HEK293T (cell line): ENCODE measurements around the gene SPACA9.

Experiments
- CTCF ChIA-PET: fragments of 350-600 bp; formaldehyde crosslinking; extraction: SDS; loops from one replicate; lab custom pipeline; 2021; ENCODE audit warnings: antibody characterized with exemption, inconsistent platforms; lab: Yijun Ruan, JAX
- POLR2A ChIA-PET: fragments of 350-600 bp; formaldehyde crosslinking; extraction: SDS; loops from one replicate; lab custom pipeline; 2020; ENCODE audit warnings: antibody characterized with exemption, inconsistent platforms; lab: Yijun Ruan, JAX
- DNase-seq: peaks from one replicate; pipeline ENCODE4 v3.0.0; 2012; ENCODE audit warnings: mixed read lengths; ENCODE audit errors: extremely low spot score
- ARNT ChIP-seq: fragments of 450-650 bp; IDR thresholded peaks from 2 replicates; pipeline ENCODE4 v1.6.1; 2017; ENCODE audit warnings: mild to moderate bottlenecking
- BHLHE40 ChIP-seq: fragments of 450-650 bp; IDR thresholded peaks from 2 replicates; pipeline ENCODE4 v1.6.1; 2016; ENCODE audit warnings: mild to moderate bottlenecking, moderate library complexity, borderline replicate concordance
- CTBP1 ChIP-seq: fragments of 450-650 bp; IDR thresholded peaks from 2 replicates; pipeline ENCODE4 v1.6.1; 2016; ENCODE audit warnings: borderline replicate concordance
- ELF4 ChIP-seq: fragments of 450-650 bp; IDR thresholded peaks from 2 replicates; pipeline ENCODE4 v1.6.1; 2017; ENCODE audit warnings: antibody characterized with exemption
- FOXA1 ChIP-seq: fragments of 450-650 bp; IDR thresholded peaks from 2 replicates; pipeline ENCODE4 v1.6.1; 2016; ENCODE audit warnings: mild to moderate bottlenecking
- FOXK2 ChIP-seq: fragments of 450-650 bp; IDR thresholded peaks from 2 replicates; pipeline ENCODE4 v1.6.1; 2016; ENCODE audit warnings: mild to moderate bottlenecking
- FOXM1 ChIP-seq: fragments of 450-650 bp; IDR thresholded peaks from 2 replicates; pipeline ENCODE4 v1.6.1; 2017; ENCODE audit warnings: mild to moderate bottlenecking, borderline replicate concordance
- HDGF ChIP-seq: fragments of 450-650 bp; IDR thresholded peaks from 2 replicates; pipeline ENCODE4 v1.6.1; 2017; ENCODE audit warnings: antibody characterized with exemption, borderline replicate concordance
- L3MBTL2 ChIP-seq: fragments of 450-650 bp; conservative IDR thresholded peaks from 2 replicates; pipeline ENCODE4 v1.6.1; 2016; ENCODE audit warnings: mild to moderate bottlenecking
- LEF1 ChIP-seq: fragments of 450-650 bp; IDR thresholded peaks from 2 replicates; pipeline ENCODE4 v1.6.1; 2017; ENCODE audit warnings: mild to moderate bottlenecking, borderline replicate concordance
- NFRKB ChIP-seq: fragments of 450-650 bp; IDR thresholded peaks from 2 replicates; pipeline ENCODE4 v1.6.1; 2016; ENCODE audit warnings: mild to moderate bottlenecking, moderate library complexity
- SP1 ChIP-seq: fragments of 450-650 bp; IDR thresholded peaks from 2 replicates; pipeline ENCODE4 v1.6.1; 2017
- SUZ12 ChIP-seq: fragments of 450-650 bp; IDR thresholded peaks from 2 replicates; pipeline ENCODE4 v1.6.1; 2016; ENCODE audit warnings: mild to moderate bottlenecking
- TARDBP ChIP-seq: fragments of 450-650 bp; IDR thresholded peaks from 2 replicates; pipeline ENCODE4 v1.6.1; 2016
- ZNF384 ChIP-seq: fragments of 450-650 bp; IDR thresholded peaks from 2 replicates; pipeline ENCODE4 v1.6.1; 2016
- TF ChIP-seq, protein P1 (sequence below): fragments of 450-650 bp; IDR thresholded peaks from 2 replicates; pipeline ENCODE4 v1.6.1; 2016

The SPACA9 gene

DNA sequence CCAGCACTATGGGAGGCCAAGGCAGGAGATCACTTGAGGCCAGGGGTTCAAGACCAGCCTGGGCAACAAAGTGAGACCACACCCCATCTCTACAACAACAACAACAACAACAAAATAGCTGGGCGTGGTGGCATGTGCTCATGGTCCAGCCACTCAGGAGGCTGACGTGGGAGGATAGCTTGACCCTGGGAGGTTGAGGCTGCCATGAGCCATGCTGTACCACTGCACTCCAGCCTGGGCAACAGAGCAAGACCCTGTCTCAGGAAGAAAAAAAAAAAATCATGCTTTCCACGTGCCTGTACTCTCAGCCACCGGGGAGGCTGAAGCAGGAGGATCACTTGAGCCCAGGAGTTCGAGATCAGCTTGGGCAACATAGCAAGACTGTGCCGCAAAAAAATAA is 36.2 kb downstream of the SPACA9 start:
- DNase-seq = no peak
- TF ChIP-seq SP1 (no peak), FOXA1 (no peak), ZNF384 (no peak), FOXK2 (no peak), LEF1 (no peak), TARDBP (no peak), ELF4 (no peak)
- CTCF ChIA-PET = no interaction called here
- POLR2A ChIA-PET = no interaction called here

DNA sequence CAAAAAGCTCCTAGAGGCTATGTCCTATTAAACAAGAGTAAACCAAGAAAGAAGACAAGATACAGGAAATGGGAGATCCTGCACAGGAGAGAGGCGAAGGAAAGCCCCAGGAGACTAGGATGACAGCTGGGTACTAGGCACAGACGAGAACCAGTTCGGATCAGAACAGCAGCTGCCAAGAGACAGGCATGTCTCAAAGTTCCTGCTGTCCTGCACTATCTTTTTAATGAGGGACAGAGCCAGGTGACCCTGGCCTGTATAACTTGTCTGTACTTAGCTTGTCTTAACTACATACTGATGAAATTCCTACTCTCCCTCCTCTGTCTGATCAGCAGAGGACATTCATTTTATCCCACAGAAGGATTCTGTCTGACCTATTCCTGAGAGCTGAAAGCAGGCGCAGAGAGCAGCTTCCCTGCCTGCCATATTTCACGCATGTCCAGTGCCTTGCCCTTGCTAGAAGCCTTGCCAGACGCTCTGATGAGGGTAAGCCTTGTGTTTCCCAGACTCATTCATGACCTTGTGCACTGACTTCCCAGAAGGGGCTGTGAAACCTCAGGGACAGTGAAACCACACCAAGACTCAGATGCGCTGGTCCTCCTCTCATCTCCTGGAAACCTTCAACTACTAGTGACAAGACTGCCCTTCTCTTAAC is 41.0 kb downstream of the SPACA9 start:
- TF ChIP-seq ZNF384 (no peak), BHLHE40 (no peak), CTBP1 (no peak), FOXA1 (no peak), ARNT (no peak), NFRKB (no peak), FOXM1 (no peak), SP1 (no peak), LEF1 (no peak), ELF4 (no peak), FOXK2 (no peak), HDGF (no peak), TARDBP (no peak), SUZ12 (no peak)
- TF ChIP-seq, protein P1, sequence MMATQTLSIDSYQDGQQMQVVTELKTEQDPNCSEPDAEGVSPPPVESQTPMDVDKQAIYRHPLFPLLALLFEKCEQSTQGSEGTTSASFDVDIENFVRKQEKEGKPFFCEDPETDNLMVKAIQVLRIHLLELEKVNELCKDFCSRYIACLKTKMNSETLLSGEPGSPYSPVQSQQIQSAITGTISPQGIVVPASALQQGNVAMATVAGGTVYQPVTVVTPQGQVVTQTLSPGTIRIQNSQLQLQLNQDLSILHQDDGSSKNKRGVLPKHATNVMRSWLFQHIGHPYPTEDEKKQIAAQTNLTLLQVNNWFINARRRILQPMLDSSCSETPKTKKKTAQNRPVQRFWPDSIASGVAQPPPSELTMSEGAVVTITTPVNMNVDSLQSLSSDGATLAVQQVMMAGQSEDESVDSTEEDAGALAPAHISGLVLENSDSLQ = no peak
- ChIA-PET POLR2A (no interaction called here), CTCF (interaction anchor here (1.0 to 1.7 kb wide), 2 partner anchors 14 to 18 kb away, joined by 4 read pairs; no protein-coding TSS in a partner anchor)
- DNase-seq = no peak

DNA sequence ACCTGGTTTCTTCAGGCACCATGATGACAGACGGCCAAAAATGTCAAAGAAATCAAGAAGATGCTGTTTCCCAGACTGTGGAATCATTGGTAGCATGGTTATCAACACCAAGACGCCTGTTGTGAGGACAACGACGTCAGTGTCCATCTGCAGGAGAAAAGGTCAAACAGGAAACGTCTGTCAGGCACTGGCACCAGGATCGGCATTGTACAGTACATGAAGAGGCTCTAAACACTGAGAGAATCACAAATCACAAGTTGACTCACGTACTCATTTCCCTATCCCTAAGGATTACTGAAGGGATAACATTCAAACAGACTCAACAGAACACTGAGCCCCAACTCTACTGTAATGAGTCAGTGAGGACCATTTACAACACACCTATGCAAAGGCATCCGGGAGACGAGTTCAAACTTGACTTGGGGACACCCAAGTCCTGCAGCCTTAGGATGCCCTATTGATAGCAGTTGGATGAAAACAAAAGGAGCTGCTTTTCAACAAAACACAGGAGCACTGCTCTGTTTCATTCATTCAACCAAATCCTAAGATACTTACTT is 44.7 kb downstream of the SPACA9 start:
- DNase-seq = no peak
- TF ChIP-seq ZNF384 (no peak), FOXM1 (no peak), ARNT (no peak), ELF4 (no peak), SUZ12 (no peak), HDGF (no peak), FOXA1 (no peak), NFRKB (no peak), LEF1 (no peak), BHLHE40 (no peak), CTBP1 (no peak), FOXK2 (no peak), L3MBTL2 (no peak), TARDBP (no peak), SP1 (no peak)
- TF ChIP-seq, protein P1 = no peak
- ChIA-PET POLR2A (no interaction called here), CTCF (no interaction called here)

DNA sequence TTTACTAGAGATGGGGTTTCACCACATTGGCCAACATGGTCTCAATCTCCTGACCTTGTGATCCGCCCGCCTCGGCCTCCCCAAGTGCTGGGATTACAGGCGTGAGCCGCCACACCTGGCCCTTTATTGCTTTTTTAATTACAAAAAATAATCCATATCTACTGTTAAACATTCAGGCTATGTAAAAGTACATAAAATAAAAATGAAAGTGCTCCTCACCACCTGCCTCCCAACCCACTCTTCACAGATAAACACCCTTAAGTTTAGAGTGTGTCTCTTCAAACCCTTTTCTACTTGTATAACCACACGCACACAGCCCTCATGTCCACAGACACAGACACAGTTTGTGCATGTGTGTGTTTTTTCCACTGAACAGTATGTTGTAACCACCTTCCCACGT is 49.0 kb downstream of the SPACA9 start:
- DNase-seq = no peak
- ChIA-PET POLR2A (no interaction called here), CTCF (no interaction called here)
- TF ChIP-seq NFRKB (no peak), SUZ12 (no peak)

DNA sequence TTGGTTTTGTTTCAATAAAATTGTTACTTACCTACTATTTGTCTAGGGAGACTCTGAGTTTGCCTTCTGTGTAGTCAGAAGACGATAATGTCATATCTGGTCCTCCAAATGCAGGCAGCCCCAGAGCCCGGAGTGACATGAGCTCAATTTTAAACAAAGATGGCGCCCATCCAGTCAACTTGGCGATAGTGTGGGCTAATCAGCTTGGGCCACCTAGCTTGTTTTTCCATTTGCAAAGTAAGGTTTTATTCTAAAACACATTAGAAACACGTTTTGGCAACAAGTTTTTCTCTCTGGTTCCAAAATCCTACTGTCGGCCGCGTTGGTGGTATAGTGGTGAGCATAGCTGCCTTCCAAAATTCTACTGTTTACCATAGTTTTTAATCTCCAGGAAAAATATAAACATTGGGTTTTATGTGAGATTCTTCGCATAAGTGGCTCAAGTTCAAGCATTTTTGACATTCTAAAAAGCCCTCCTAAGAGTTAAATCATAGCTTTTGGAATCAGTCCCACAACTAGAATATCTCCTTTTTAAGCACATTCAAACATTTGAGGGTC is 52.6 kb downstream of the SPACA9 start:
- no peak for DNase-seq
- CTCF ChIA-PET = no interaction called here
- TF ChIP-seq HDGF = no peak
- no peak for TF ChIP-seq NFRKB
- no peak for TF ChIP-seq CTBP1
- TF ChIP-seq L3MBTL2 = no peak
- TF ChIP-seq TARDBP = no peak
- no peak for TF ChIP-seq SUZ12
- TF ChIP-seq FOXK2 = no peak
- no peak for TF ChIP-seq LEF1
- TF ChIP-seq FOXA1 = no peak
- no peak for TF ChIP-seq BHLHE40
- POLR2A ChIA-PET = no interaction called here

DNA sequence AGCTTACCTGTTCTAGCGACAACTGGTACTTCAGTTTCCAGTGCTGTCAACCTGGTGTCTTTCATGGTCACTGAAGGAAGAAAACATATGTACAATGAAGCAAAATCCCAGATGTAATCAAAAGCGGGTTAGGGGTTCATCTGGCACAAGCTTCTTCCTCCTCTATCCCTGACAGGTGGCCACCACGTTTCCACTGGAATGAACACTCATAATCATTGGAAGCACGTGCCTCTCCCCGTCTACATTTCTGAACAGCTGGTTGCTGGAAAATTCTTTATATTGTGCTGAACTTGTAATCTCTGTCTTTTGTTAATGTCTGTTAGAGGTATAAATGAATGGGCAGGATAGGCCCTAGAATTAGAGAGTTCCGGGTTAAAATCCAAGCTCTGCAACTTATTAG is 56.3 kb downstream of the SPACA9 start:
- POLR2A ChIA-PET = interaction anchor here (1.7 to 2.2 kb wide), 2 partner anchors 9 to 12 kb away, joined by 6 to 10 read pairs; partner anchors contain the start of gene TSC1
- no peak for TF ChIP-seq CTBP1
- no peak for TF ChIP-seq HDGF
- no peak for TF ChIP-seq TARDBP
- TF ChIP-seq FOXK2 = no peak
- no peak for TF ChIP-seq L3MBTL2
- TF ChIP-seq LEF1 = no peak
- TF ChIP-seq ARNT = no peak
- TF ChIP-seq ELF4 = no peak
- no peak for TF ChIP-seq SUZ12
- TF ChIP-seq FOXM1 = no peak
- no peak for TF ChIP-seq BHLHE40
- TF ChIP-seq, protein P1 = no peak
- TF ChIP-seq SP1 = no peak
- TF ChIP-seq NFRKB = no peak
- no peak for TF ChIP-seq ZNF384
- no peak for TF ChIP-seq FOXA1
- CTCF ChIA-PET = no interaction called here
- DNase-seq = no peak
